HG03095 (cell line): Measurements from ENCODE around the gene PRXL2A.
"Not testable (repeated sequence)": the region's sequence is repeated elsewhere in the genome, so short reads cannot be mapped to it uniquely, and the experiment has no call there.

Experiments
- ATAC-seq: cut with Tn5 transposase; IDR thresholded peaks from one replicate; pipeline ENCODE4 v1.9.1; 2021; ENCODE audit warnings: moderate library complexity; ENCODE audit not compliant: unreplicated experiment

Gene PRXL2A

DNA sequence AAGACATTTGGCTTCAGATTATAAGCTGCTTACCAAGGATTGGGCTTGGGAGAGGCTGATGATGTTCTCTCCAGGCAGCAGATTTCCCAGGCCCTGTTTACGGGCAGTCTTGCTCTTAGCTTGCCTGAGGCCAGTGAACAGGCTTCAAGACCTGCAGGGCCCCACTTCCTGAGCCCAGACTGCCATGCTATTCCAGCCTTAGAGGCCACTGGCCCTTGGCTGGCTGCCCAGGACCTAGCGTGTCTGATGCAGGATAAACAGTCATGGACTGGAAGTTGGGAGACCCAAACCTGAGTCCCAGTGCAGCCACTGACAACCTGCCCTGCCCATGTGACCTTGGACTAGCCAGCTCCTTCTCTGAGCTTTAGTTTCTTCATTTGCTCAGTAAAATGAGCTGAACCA, 2.9 kb downstream of the PRXL2A start:
- no peak for ATAC-seq

DNA sequence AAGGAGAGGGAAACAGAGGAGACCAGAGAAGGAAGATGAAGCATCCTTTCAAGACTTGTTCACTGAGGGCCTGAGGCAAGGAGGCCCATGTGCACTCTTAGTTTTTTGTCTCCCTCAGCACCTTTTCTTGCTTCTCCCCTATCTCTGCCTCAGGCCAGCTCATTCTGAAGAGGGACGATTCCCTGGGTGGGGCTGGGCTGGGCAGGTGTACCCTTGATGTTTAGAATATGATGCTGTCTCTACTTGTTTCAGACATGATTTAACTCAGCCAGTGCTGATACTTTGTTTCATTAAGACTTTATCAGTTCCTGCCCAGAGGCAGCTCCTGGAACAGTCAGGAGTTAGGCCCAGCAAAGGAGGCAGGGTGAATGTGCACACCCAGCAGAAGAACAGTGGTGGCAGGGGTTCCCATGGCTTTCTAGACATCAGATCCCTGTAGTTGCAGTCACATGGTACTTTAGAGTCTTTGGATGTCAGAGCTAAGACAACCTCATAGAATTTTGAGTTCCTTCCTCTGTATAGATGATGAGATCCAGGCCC, 3.4 kb downstream of the PRXL2A start:
- ATAC-seq: no peak

DNA sequence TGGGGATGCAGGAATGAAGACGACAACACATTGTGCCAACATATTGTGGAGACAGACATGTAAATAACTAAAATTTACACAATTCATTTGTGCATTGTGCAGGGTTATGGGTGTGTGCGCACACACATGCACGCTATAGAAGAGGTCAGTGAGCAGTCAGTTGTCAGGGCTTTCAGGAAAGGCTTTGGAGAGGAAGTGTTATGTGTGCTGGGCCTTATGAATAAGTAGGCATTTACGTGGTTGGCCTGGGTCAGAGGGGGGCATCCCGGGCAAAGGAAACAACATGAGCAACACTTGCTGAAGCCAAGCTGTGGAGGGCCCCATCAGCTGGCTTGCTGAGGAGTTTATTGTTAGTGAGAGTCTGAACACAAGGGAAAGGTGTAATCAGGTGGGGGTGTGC, 4.1 kb downstream of the PRXL2A start:
- no peak for ATAC-seq

DNA sequence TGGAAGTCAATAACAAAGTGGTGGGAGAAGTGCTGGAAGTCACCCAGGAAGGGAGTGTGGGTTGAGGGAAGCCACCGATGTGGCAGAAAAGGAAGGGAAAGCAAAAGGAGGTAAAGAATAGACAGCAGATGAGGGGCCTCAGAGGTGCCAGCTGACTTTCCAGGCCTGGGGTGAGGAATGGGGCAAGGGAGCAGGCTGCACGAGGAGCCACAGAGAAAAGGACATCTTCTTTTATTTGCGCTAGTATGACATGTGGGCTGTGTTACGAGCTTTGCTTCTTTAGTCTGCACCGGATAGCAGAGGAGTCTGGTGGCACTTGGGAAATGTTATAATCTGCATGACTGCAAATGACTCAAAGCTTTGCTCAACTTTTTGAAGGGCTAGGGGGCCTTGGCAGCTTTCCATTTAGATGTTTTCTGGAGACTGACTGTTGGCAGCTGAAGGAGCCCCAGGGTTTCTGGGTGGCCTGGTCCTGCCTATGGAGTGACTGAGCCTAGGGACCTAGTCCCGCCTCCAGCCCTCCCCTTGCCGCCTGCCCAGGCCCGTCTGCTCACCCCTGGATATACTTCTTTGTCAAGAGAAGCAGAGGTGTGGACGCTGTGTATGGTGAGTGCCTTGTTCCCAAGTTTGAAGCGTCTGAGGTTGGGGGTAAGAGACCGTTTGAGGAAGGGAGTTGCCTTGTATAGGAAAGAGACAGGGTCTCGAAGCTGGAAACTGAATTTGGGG, 5.1 kb downstream of the PRXL2A start:
- ATAC-seq: no peak

DNA sequence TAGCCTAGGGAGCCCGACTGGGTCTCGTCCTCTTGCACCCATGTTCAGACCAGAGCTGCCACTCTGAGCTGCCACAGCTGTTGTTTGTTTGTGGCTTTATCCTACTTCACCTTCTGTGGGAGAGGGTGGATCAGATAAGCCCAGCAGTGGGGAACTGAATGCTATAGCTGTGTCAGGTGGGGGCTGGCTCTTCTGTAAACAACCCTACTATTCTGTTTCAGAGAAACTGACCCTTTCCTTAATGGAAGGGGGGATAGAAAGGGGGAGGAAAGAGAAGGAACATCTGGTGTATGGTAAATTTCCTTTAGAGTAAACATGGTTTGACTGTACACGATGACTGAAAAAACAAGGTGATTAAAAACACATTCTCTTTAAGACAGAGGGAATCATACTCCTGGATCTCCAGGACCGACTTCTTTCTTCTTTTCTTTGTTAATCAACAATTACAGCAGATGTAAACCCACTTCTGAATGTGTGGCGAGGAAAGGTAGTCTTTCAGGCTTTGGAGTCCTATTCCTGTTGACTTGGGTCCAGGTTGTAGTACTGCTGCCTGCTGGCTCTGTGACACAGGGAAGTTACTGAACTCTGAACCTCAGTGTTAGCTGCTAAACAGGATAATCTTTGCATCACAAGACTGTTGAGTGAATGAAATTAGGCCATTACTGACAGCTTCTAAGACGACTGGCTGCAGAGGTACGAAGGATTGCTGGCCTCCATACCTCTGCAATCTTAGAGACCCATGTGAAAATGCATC, 6.0 kb downstream of the PRXL2A start:
- no peak for ATAC-seq

DNA sequence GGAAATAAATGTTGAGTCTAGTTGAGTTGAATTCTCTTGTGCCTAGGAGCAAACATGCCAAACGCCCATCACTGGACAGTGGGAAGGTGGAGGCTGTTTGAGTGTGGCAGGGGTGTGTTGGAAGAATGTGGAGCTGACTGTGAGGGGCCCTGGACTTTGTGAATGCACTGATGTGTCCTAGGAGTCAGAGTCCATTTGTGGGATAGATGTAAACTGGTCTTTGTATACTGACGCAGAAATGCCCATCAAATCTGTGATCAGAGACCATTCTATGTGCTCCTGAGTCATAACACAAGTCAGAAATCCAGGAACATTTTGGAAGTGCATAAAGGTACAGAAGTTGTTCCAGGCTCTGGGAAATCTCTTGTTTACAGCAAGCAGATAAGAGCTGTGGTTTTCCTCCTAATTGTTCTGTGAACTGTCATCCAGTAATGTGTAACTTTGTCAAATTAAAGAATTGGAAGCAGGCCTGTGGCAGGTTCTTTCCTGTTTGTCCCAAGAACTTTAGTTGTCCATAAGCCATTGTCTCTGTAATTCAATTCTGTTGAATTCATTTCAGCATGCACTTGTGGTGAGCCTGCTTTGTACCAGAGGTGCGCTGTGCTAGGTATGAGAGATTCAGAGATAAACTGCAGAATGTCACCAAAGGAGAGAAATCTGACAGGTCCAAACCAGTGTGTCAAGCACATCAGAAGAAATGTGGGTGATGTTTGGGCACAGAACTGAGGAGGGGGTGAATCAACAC, 7.6 kb downstream of the PRXL2A start:
- no peak for ATAC-seq

DNA sequence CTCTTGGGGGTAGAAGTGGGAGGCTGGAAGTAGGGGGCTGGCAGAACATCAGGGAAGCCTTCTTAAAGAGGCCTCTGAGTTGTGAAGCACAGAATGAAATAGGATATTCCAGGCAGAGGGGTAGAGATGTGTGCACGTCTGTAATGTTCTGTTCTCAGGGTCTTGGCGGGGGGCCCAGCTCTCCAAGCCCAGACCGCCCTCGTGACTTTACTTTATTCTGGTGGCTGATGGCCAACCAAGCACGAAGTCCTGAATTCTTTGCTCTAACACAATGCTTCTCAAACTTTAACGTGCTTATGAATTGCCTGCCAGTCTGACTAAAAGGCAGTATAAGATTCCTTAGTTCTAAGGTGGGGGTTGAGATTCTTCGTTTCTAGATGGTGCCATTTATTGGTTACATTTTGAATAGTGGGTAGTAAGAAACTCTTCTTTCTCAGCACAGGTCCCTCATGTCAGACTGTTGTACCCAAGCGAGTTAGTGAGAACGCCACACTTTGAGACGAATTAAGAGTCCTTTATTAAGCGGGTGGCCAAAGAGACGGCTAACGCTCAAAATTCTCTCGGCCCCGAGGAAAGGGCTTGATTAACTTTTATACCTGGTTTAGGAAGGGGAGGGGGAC, 8.2 kb downstream of the PRXL2A start:
- no peak for ATAC-seq

DNA sequence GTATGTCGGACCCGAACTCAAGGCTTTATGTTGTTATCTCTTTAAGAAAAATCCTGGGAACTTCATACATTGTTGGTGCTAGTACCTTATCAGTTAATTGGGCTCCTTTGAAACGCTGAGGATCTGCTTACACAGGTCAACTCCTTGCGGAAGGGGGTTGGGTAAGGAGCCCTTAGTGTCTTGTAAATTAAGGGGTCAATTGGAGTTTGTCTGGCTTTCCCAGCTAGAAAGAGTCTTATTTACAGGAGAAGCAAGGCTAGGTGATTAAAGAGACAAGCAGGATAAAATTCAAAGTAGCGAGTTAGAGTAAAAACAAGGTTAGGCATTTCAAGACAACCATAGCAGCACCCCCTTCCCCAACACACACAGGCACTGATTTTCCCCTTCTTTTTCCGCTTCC, 8.9 kb downstream of the PRXL2A start:
- ATAC-seq: not testable (repeated sequence)

DNA sequence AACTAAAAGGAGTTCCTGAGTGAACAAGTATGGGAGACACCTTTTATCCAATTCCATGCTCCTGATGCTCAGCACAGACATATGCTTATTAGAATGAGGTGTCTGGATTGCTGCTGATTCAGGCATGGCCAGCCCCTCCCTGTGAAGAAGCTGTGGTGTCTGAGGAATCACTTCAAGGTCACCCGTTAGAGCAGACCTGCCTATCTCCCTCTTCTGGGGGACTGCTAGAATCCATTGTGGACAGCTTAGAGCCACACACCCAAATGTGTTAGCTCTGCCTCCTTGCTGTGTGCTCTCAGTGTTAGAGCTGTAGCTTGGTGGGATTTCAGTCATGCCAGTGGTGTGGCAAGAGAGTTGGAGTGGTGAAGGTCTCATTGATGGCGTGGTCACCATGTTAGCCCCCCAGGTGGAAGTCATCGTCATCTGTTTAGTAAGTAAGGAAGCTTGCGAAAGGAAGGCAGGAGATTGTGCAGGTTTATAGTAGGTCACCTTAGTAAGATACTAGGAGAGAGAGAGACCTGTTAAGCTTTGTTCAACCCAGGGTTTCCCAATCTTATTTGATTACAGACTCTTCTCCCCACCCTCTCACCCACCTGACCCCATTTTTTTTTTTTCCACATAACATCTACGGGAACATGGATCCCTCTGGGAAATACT, 12.8 kb downstream of the PRXL2A start:
- no peak for ATAC-seq

DNA sequence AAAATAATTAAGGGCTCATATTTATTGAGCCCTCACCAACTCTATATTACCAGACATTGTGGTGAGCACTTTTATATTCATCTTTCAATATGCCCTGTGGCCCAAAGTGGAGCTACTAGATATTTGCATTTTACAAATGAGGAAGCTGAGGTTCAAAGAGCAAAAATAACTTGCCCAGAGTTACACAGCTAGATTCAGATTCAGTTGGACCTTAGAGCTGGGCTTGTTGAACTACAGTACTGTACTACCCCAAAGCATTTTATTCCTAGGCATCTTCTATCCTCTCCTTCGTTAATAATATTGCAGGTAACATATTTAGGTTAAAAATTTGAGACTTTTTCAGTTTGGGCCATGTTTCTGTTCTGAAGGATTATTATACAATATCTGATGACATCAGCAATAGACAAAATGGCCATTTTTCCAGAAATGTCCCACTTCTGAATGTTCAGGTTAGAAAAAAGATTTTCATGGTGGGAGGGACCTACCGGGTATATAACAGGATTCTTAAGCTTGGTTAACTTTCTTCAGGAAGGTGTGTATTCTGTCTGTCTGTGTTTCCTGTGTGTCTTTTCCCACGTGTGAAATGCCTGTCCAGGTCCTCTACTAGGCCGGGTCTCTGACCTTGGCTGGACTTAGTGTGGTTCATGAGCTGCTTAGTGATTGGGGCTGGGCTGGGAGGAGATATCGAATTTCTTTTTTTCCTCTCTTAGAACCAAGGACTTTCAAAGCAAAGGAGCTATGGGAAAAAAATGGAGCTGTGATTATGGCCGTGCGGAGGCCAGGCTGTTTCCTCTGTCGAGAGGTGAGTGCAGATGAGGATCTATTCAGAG, 13.6 kb downstream of the PRXL2A start:
- peak; percentile 94 for ATAC-seq

DNA sequence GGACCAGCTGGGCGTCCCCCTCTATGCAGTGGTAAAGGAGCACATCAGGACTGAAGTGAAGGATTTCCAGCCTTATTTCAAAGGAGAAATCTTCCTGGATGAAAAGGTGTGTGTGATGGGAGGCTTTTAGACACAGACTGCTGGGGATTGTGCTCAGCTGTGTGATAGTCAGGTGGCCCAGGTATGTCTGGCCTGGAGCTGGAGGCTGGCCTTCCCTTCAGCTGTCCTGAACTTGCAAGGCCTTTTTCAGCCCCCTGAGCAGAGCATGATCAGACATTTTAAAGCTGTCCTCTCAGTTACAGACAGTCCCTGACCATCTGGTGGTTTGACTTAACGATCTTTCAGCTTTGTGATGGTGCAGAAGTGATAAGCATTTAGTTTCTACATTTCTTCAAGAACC, 17.6 kb downstream of the PRXL2A start:
- ATAC-seq: no peak

DNA sequence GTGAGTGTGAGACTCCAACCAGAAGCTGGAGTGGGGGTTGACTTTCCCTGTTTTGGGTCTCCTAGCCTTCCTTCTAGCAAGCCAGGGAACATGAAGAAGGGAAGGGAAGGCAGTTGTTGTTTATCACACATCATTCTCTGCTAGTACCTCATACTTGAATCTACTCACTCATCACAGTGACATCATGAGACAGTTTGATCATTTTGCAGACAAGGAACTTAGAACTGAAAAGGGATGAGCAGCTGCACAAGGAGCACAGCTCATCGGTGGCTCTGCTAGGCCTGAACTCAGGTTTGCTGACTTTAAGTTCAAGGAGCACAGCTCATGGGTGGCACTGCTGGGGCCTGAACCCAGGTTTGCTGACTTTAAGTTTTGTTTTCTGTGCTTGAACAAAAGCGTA, 19.2 kb downstream of the PRXL2A start:
- no peak for ATAC-seq

DNA sequence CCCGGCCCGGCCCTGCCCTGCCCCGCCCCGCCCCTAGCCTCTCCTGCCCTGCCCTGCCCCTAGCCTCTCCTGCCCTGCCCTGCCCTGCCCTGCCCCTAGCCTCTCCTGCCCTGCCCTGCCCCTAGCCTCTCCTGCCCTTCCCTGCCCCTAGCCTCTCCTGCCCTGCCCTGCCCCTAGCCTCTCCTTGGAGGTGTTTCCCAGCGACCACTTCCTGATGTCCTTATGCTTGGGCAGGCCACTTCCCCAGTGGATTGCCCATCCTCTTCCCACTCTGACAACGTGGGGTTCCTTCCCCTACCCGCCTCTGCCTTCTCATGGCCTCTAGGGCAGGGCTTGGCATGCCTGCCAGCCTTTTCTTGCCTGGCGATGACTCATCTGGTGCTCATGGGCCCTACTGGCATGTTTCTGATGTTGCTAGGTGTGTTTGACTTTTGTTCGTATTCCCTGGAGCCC, 21.2 kb downstream of the PRXL2A start:
- no peak for ATAC-seq

DNA sequence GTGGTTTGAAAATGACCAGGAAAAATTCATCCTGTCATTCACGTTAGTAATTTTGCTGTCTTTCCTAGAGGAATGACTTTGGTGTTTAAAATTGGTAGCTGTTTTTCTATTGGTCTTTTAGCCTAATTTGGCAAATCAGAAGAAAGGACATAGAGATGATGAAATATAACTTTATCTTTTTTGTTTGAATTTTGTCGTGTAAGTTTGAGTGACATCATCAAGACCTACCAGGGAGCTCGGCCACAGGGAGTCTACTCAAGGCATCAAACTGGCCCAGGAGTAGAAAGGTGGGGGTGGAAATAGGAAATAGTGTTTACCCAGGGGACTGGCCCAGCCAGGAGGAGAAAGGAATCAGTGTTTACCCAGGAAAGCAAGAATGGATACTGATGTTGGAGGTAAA, 24.8 kb downstream of the PRXL2A start:
- ATAC-seq: no peak

DNA sequence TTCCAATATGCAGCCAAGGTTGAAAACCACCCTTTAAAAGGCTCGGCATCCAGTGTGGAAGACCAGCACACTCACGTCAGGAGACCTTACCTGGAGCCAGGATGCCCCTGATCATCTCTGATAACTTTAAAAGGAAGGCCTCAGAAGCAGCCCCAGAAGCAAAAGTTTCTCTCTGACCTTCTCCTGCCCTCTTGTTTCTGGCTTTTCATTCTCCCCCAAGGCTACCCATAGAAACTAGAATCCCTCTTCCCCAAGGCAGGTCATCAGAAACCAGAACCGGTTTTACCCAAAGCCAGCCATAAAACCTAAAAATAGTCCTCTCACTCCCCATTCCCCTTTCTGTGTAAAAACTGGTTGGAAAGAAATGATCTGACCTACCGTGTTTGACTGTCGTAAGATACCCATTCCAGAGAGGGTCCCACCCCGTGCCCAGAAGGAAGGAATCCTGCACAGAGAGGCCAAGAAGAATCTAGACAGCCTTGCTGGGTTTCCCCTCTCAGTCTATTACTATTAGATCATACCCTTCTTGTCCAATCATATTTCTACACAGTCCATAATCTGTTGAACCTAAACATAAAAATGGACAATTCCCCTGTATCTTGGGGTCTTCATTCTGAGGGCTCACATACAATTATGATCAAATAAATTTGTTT, 28.2 kb downstream of the PRXL2A start:
- ATAC-seq: no peak

DNA sequence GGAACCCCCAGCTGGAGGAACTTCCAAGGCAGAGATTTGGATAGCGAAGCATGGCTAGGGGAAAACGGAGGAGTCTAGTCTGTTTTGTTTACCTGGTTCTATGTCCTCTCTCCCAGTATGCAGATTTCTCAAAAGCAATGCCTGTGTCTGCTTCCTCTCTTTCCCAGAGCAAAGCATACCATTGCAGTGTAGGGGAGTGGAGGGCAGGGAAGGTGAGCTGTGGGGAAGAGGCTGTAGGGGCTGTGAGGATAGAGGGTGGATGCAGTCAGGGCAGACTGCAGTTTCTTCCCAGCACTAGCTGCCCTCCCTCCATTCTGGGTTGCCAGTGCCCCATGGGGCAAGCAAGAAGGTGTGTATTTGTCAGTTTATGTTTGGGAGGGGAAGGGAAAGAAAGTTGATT, 28.9 kb downstream of the PRXL2A start:
- no peak for ATAC-seq

DNA sequence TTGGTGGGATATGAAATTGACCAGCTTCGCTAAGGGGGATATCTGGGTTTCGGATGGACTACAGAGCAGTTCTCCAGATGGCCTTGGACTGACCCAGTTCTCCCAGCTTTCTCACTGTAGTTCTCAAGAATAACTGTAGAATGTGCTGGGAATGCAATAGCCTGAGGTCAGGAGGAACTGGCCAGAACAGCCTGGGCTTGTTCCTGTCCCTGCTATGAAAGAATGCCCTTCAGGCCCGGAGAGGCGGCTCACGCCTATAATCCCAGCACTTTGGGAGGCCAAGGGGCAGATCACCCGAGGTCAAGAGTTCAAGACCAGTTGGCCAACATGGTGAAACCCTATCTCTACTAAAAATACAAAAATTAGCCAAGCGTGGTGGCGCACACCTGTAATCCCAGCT, 33.5 kb downstream of the PRXL2A start:
- no peak for ATAC-seq

DNA sequence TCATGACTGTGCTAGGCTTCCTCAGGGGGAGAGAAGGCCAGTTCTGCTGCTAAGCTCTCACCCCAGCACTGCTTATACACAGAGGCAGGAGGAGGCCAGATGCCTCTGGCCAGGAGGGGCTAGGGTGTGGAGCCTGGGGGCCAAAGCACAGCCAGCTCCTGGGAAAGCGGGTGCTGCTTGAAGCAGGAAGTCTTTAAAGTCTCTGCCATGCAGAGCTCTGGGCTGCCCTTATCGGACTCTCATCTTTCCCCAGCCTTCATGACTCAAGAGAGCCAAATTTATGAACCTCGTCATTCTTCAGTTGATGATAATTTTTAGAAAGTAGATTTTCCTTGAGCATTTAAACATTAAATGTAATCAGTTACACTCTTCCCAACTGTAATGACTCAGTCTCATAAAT, 34.5 kb downstream of the PRXL2A start:
- no peak for ATAC-seq

DNA sequence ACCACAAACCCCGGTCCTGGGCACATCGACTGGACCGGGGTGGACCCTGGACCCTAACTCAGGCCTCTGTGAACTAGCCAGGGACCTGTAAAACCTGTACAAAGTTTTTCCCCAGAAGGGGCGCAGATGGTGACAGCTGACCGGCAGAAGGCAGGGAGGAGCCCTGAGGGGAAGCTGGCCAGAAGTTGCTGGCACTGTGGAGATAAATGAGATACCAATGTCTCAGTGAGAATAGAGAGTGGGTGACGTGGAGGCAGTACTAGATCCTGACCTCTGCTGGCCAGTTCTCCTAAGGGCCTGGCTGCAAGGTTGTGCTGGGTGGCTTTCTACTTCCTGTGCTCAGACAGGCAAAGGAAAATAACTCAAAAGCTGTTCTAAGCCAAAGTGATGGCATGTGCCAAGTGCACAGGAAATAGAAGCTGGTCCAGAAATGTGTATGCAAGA, 35.2 kb downstream of the PRXL2A start:
- ATAC-seq: peak; percentile 65
